HepG2 (cell line): ENCODE data around the gene VPS13D. TPM values are rescaled to one million over a fixed set of nuclear protein-coding genes. Genes with fewer than 3 reads are reported as not detected.

Experiments
- ATAC-seq: fragments of 200-7000 bp; cut with Tn5 transposase; 3 replicates; pipeline ENCODE4 v1.9.1; 2020; ENCODE audit warnings: mild to moderate bottlenecking, moderate library complexity
- BruUV-seq: library from RNA; stranded (reverse); fragments of 400-500 nt; replicated peaks from 2 replicates; lab custom pipeline; 2021; lab: Mats Ljungman, UMichigan
- CTCF ChIA-PET: fragments of 300-600 bp; formaldehyde crosslinking; extraction: SDS; loops from one replicate; lab custom pipeline; 2021; ENCODE audit warnings: low total read pairs, inconsistent platforms, low intra/inter-chr PET ratio; lab: Yijun Ruan, JAX
- POLR2A ChIA-PET: fragments of 350-600 bp; sonication (Branson Sonifier 250); formaldehyde crosslinking; loops from one replicate; lab custom pipeline; 2020; ENCODE audit warnings: antibody characterized with exemption, inconsistent platforms; lab: Yijun Ruan, JAX
- DNase-seq: peaks from one replicate; pipeline ENCODE4 v3.0.0-alpha.2; 2015; ENCODE audit warnings: low spot score
- FAIRE-seq: peaks from 3 replicates; lab custom pipeline; 2011; peaks lifted over from hg19 to GRCh38; lab: Jason Lieb, UNC
- H2AFZ ChIP-seq: one replicate; pipeline ENCODE4 v1.6.1; 2011; ENCODE audit warnings: low read length, inconsistent platforms
- H3K27ac ChIP-seq: fragments of 300-600 bp; 3 replicates; pipeline ENCODE4 v1.8.0; 2011; ENCODE audit warnings: mixed run types, mild to moderate bottlenecking, mixed read lengths, low read length, inconsistent platforms; ENCODE audit not compliant: insufficient read depth; ENCODE audit errors: extremely low read length
- H3K27me3 ChIP-seq, 2 experiments: fragments of 200-600 bp in 1 of 2; 2 replicates in 1 of 2; 3 replicates in 1 of 2; pipeline versions ENCODE4 v1.6.0 to v1.8.0; 2011; ENCODE audit warnings: low read length in 2 of 2, mild to moderate bottlenecking in 2 of 2, moderate library complexity in 2 of 2, inconsistent platforms in 1 of 2; ENCODE audit not compliant: insufficient read depth in 2 of 2, control insufficient read depth in 1 of 2
- H3K36me3 ChIP-seq, 2 experiments: fragments of 200-600 bp in 1 of 2; replicated peaks in 1 of 2; 2 replicates in 1 of 2; 3 replicates in 1 of 2; pipeline versions ENCODE4 v1.5.1 to v1.8.0; 2011; ENCODE audit warnings: low read length in 2 of 2, inconsistent platforms in 1 of 2; ENCODE audit not compliant: insufficient read depth in 2 of 2, control insufficient read depth in 1 of 2
- H3K4me1 ChIP-seq: 2 replicates; pipeline ENCODE4 v1.5.1; 2012; ENCODE audit warnings: low read length, inconsistent platforms; ENCODE audit not compliant: insufficient read depth
- H3K4me2 ChIP-seq: 2 replicates; pipeline ENCODE4 v1.6.0; 2011; ENCODE audit warnings: low read depth, low read length, inconsistent platforms
- H3K4me3 ChIP-seq, 3 experiments: fragments of 200-600 bp in 1 of 3; sonication (generic), shearing (Covaris generic) in 1 of 3; replicated peaks in 1 of 3; 2 replicates each; pipeline ENCODE4 v1.5.1; 2011 to 2016; ENCODE audit warnings: low read length in 3 of 3, inconsistent platforms in 2 of 3, low read depth in 2 of 3, mild to moderate bottlenecking in 2 of 3, control low read depth in 1 of 3, mixed read lengths in 1 of 3; ENCODE audit not compliant: insufficient read depth in 1 of 3
- H3K79me2 ChIP-seq: one replicate; pipeline ENCODE4 v1.6.1; 2011; ENCODE audit warnings: low read length, inconsistent platforms; ENCODE audit not compliant: insufficient read depth
- H3K9ac ChIP-seq: 2 replicates; pipeline ENCODE4 v1.6.0; 2011; ENCODE audit warnings: mild to moderate bottlenecking, low read depth, low read length, inconsistent platforms; ENCODE audit not compliant: insufficient read depth
- H3K9me3 ChIP-seq: 2 replicates; pipeline ENCODE4 v1.5.1; 2012; ENCODE audit warnings: mild to moderate bottlenecking, low read length
- H4K20me1 ChIP-seq: 2 replicates; pipeline ENCODE4 v1.6.0; 2011; ENCODE audit warnings: inconsistent platforms, mild to moderate bottlenecking, low read length, moderate library complexity; ENCODE audit not compliant: insufficient read depth
- CREB1 ChIP-seq, 2 experiments: fragments of 450-650 bp in 1 of 2; IDR thresholded peaks; 2 replicates each; pipeline ENCODE4 v1.6.1; 2016 to 2017; ENCODE audit warnings: control low read depth in 1 of 2, mild to moderate bottlenecking in 1 of 2, missing compliant biosample characterization in 1 of 2, missing genetic modification characterization in 1 of 2
- REST ChIP-seq, 2 experiments: IDR thresholded peaks; 2 replicates each; pipeline ENCODE4 v1.6.1; 2011 to 2012; ENCODE audit warnings: low read length in 2 of 2, borderline replicate concordance in 1 of 2, low read depth in 1 of 2, mild to moderate bottlenecking in 1 of 2, moderate library complexity in 1 of 2
- ZMYM3 ChIP-seq: sonication (generic); formaldehyde crosslinking; IDR thresholded peaks from 2 replicates; pipeline ENCODE4 v1.5.1; 2020; ENCODE audit warnings: mild to moderate bottlenecking, missing genetic modification reagents
- ZNF574 ChIP-seq: sonication (generic); formaldehyde crosslinking; IDR thresholded peaks from 2 replicates; pipeline ENCODE4 v1.4.0; 2020; ENCODE audit warnings: missing genetic modification reagents
- ZNF770 ChIP-seq: sonication (generic); formaldehyde crosslinking; IDR thresholded peaks from 2 replicates; pipeline ENCODE4 v1.5.0; 2020; ENCODE audit warnings: mild to moderate bottlenecking, missing genetic modification reagents
- WGBS: methylation state at CpG from one replicate; pipeline ENCODE4 v1.1.6; 2017; ENCODE audit warnings: low lambda C conversion rate; 5-methylcytosine and 5-hydroxymethylcytosine counted together
- in situ Hi-C: cut with HindIII; loops from 2 replicates; pipeline ENCODE4 v1.10.0; 2017; ENCODE audit warnings: low pct_unique_long_range_greater_than_20kb; ENCODE audit not compliant: extremely low pct_ligation_motif_present
- intact Hi-C: fragments of 100-400 bp; cut with micrococcal nuclease; formaldehyde crosslinking; loops from one replicate; pipeline ENCODE4 v1.10.0; 2022; ENCODE audit not compliant: unreplicated experiment
- polyA plus RNA-seq, 8 experiments: library from polyadenylated mRNA; depleted of rRNA in 3 of 8; stranded (reverse) in 7 of 8; unstranded in 1 of 8; fragments of >200 nt; fragmentation: Illumina TruSeq in 4 of 8; extraction: Trizol in 4 of 8; gene quantifications; 2 replicates each; pipeline versions ENCODE4 v1.2.1 to v1.2.3, GENCODE V29; 2011 to 2016; ENCODE audit warnings: low read depth in 4 of 8, missing spikeins in 1 of 8, mixed read lengths in 1 of 8; ENCODE audit not compliant: insufficient read depth in 1 of 8
- total RNA-seq, 5 experiments: library from RNA; depleted of rRNA; stranded (reverse); fragments of >200 nt; fragmentation: Illumina TruSeq; extraction: Trizol; gene quantifications; 2 replicates each; pipeline ENCODE4 v1.2.3, GENCODE V29; 2016; ENCODE audit warnings: low read depth in 1 of 5

VPS13D gene
- total and polyA plus RNA-seq, 2 of the 13 experiments (the other 11 are each of a cell fraction or from before 2014, with no cell fraction given): 8.6 to 13.9 TPM

- Histone ChIP-seq H3K4me1 (peaks cover 92% of the 10 kb centered on the region), H3K4me3 (no peak overlapping the region)
- CTCF ChIA-PET: no interaction called here
- no peak for TF ChIP-seq ZNF574 (CRISPR knock-in tag)
- peak; percentile 89 for TF ChIP-seq ZMYM3
- TF ChIP-seq, all 625 proteins: peak for 1
- no TSS peak for BruUV-seq
- H3K9ac ChIP-seq: no peak overlapping the region
- peaks cover 2 to 19% of the 10 kb centered on the region in 2 experiments; a peak in 3 of 5 replicates for H3K27me3 ChIP-seq
- POLR2A ChIA-PET: no interaction called here
- H3K27ac ChIP-seq: no peak overlapping the region
- intact Hi-C loops (no loop called here), in situ Hi-C loops (loop anchor here (5.0 kb wide), 1 partner anchor 66 kb away; the partner anchor contains the start of gene DHRS3)
- H3K4me2 ChIP-seq: no peak overlapping the region
- no peak overlapping the region for H2AFZ ChIP-seq
- no peaks in the 10 kb centered on the region for H4K20me1 ChIP-seq
- no peaks in the 10 kb centered on the region for H3K36me3 ChIP-seq
- DNase-seq: no peak
- H3K79me2 ChIP-seq: no peaks in the 10 kb centered on the region
- H3K9me3 ChIP-seq: no peaks in the 10 kb centered on the region
- FAIRE-seq: no peak
- no peak for ATAC-seq
Observed at GRCh38 chr1:12551584-12551983, 321.8 kb downstream of the VPS13D start.

DNA sequence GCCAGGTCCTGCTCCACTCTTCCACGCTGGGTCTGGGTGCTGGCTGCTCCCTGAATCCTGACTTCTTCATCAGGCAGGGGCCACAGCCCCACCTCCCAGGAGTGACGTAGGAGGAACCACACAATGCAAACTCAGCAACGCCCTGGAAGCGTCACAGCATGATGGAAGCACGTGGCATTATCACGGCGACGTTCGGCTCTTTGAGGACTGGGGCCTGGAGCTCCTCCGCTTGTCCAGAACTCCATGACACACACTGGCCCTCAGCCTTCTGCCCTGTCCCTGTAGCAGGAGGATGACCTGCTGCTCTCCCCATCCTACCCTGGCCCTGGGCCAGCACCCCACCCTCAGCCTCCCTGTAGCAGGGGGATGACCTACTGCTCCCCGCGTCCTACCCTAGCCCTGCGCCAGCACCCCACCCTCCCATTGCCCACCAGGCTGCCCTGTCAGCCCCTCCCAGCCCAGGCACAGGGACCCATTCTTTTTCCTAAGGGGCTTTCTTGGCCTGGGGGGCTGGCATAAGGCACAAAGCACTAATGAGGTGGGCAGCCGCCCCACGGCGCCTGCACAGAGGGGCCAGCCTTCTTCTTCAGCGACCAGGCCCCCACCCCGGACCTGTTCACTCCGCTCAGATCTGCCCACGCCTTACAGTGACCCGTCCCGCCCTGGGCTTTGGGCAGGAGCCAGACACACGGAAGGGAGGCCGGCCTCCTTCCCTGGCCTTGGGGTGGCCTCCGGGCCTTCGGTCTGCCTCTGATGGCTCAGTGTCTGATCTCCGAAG lies 322.5 kb downstream of the VPS13D start:
- no peaks in the 10 kb centered on the region for H3K79me2 ChIP-seq
- no peaks in the 10 kb centered on the region for H3K9me3 ChIP-seq
- no TSS peak for BruUV-seq
- TF ChIP-seq REST (IDR thresholded peaks at IDR 0.05; ENCODE audit: borderline replicate concordance in 1 of 2, low read depth in 1 of 2, low read length in 2 of 2): no peak
- TF ChIP-seq CREB1 (IDR thresholded peaks at IDR 0.05): peak; percentile 44; the same call in 1 of the 2 replicates
- TF ChIP-seq CREB1 (CRISPR knock-in tag; IDR thresholded peaks at IDR 0.05): no peak
- TF ChIP-seq ZNF770 (CRISPR knock-in tag): peak; percentile 70; the same call in 1 of the 2 replicates
- ChIA-PET CTCF (no interaction called here), POLR2A (interaction anchor here (2.1 kb wide), 1 partner anchor 66 kb away, joined by 12 read pairs; the partner anchor contains the start of gene DHRS3)
- H2AFZ ChIP-seq: no peak overlapping the region
- DNase-seq (no peak), FAIRE-seq (no peak), ATAC-seq (no peak)
- 67% methylated on average over 15 of the region's 27 CpGs for WGBS
- H3K9ac ChIP-seq: no peak overlapping the region
- H3K4me2 ChIP-seq: peak overlapping the region; percentile 72; the same call in 1 of the 2 replicates
- peak overlapping the region in 1 of 3 experiments; percentile 58; a peak in 1 of 6 replicates for H3K4me3 ChIP-seq
- H3K4me1 ChIP-seq: peaks cover 93% of the 10 kb centered on the region
- peaks cover 0 to 15% of the 10 kb centered on the region in 2 experiments; a peak in 3 of 5 replicates for H3K27me3 ChIP-seq
- no peak overlapping the region for H3K27ac ChIP-seq
- H3K36me3 ChIP-seq: no peaks in the 10 kb centered on the region
- intact Hi-C loops (no loop called here), in situ Hi-C loops (loop anchor here (5.0 kb wide), 1 partner anchor 65 kb away; the partner anchor contains the start of gene DHRS3)
- H4K20me1 ChIP-seq: no peaks in the 10 kb centered on the region
